GM21786 (cell line): ENCODE results near the gene OR5F1.

Experiments used
- ATAC-seq: cut with Tn5 transposase; IDR thresholded peaks from one replicate; pipeline ENCODE4 v1.9.1; 2021; ENCODE audit not compliant: unreplicated experiment

Gene OR5F1

DNA sequence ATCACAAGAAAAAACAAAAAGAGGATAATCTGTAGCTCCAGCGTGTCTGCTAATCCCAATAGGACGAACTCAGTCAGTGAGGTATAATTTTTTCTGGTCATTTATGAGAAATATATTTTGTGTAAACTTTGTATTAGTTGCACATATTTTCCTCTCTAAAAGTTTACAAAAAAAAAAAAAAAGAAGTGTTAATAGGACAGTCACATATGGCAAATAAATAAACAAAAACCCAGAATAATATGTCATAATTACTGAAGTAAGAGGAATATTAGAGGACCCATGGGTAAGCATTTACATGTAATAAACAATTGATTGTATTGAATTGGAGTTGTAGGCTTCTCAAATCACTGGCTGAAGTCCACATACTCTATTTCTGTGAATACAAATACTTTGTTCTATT lies at the start of gene OR5F1:
Gene OR5F1, minus strand, starts transcription at position 101 of the 400 bp plus-strand sequence. Its CDS starts 0 bp downstream, at position 101.
- ATAC-seq: no peak

DNA sequence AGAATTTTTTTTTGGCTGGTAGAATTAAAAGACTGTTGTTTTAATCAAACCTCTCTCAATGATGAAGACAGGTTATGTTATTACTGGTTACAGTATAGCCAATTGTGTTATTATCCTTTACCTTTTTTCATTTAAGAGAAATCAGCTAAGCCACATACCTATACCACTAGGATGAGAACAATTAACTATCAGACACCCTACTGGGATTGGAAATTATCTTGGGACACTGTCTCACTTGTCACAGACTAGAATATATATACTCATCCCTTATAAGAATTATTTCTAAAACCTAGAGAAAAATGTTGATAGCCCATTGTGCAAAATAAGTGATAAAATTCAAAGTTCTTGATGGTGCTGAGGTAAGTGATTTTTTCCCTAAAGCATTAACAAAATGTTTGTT lies 32.9 kb upstream of the OR5F1 start, which contains the start of gene OR5AS1:
Gene OR5AS1, plus strand, starts transcription at position 301 of the 400 bp plus-strand sequence. CDS start 2,765 bp downstream, outside the sequence.
- ATAC-seq: no peak

DNA sequence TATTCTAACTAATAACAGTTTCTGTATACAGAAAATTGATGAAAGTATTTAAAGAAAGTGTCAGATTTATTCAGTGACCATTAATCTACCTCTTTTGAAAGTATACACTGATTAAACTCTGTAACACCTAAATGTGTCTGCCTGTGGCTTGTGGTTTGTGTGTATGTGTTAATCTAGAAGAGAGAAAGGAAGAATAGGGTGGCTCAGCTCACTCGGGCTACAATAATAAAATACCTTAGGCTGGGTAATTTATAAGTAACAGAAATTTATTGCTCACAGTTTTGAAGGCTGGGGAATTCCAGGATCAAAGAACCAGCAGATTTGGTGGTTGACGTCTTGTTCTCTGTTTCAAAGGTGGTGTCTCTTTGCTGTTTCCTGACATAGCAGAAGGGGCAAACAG lies 19.4 kb upstream of the OR5F1 start:
- no peak for ATAC-seq

DNA sequence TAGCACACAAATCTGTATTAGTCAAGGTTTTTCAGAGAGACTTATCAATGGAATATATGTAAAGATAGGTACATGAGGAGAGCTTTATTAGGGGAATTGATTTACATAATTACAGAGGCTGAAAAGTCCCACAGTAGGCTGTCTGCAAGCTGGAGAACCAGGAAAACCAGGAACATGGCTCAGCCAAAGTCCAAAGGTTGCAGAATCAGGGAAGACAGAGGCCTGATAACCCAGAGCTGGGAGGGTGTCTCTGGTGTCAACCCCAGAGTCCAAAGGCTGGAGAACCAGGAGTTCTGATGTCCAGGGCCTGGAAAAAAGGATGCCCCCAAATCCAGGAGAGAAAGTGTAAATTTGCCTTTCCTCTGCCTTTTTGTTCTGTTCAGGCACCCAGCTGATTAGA lies 16.3 kb upstream of the OR5F1 start:
- no peak for ATAC-seq

DNA sequence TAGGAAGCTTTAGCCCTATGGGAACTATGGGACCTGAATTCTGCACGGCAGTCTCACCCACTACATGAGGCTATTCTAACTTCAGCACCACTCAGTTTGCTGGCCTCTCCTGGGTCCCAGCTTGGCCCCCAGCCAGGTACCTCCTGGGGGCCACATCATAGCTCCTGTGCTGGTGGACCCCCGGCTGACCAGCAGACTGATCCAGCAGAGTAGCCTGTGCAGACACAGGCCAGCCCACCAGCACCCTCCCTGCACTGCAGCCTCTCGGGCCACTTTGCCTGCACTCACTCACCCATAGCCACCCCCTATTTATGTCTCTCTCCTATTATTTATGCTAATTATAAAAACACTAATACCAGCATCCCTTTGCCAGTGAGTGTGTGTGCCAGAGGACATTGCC lies 23.5 kb downstream of the OR5F1 start:
- ATAC-seq: no peak

DNA sequence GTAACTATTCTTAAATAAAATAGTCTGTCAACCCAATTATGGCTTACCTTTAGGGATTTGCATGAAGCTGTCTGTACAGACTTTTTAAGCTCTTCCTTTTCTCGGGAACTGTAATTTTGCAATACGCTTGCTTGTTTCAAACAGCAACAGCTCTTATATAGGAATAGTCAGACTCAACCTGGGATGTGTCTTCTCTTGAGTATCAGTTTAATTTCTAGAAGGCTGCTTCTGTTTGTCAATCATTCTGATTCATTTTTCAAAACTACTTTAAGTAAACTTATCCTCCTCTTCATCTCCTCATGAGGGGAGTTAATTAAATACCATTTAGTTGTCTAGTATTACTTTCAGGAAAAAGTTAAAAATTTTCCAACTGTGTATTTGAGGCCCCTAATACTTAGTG lies 24.6 kb downstream of the OR5F1 start, which contains the start of gene OR10AG1:
Gene OR10AG1, minus strand, starts transcription at position 101 of the 400 bp plus-strand sequence. Its CDS starts 38 bp downstream, at position 63.
- no peak for ATAC-seq

DNA sequence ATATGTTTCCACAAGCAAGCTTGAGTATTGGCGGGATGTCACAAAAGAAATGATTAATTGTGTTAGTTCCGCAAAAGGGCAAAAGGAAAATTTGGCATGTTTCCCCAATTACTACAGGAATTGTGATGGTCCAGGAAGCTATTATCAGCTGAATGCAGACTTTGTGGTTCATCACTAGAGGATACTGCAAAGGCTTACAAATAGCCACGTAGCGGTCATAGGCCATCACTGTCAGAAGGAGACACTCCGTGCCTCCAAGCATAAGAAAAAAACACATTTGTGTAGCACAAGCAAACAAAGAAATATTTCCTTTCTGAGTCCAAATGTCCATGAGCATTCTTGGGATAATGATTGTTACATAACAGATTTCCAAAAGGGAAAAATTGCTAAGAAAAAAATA lies 26.5 kb downstream of the OR5F1 start:
- no peak for ATAC-seq

DNA sequence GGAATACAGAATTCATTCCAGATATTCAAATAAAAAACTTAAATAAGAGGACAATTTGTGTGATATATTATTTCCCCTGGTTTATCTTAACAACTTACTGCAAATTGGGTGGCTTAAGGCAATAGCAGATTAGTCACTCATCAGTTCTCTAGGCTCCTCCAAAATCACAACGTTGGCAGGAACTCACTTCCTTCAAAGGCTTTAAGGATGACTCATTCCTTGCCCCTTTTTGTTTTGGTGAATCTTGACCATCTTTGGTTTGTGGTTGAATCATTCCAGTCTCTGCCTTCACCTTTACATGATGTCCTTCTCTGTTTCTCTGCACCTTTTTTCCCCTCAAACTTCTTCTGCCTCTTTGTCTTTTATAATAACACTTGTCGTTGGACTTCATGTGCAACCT lies 28.0 kb downstream of the OR5F1 start:
- ATAC-seq: no peak

DNA sequence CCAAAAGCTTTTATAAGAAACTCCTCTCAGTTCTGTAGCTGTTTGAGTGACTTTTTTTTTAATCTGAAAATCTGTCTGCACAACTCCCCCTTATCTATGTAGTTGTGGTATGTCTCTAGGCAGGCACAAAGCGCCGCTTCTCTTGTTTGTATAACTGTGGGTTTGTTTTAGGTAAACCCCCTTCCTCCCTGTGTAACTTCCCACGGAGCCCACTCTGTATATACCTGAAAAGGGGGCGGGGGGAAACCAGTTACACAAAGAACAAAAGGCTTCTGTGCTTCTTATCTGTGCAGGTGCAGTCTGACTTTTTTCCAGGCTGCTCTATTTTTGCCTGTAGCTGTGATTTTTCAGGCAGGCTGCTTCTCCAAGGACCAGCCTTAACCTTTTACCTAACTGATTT lies 37.9 kb downstream of the OR5F1 start:
- no peak for ATAC-seq

DNA sequence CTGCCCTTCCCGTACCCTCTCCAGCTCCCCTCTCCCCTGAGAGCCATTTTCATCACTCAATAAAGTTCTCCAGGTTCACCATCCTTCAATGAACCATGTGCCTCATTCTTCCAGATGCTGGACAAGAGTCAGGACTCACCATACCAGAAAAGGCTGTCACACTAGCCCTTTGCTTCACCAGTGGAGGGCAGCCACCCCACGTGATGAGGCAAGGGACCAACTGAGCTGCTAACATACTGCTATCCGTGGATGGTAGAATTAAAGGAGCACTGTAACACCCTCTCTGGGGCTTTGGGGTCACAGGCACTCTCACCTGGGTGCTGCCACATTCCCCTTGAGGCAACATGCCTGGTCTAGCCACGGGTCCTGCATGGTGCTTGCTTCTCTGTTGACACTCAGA lies 45.1 kb downstream of the OR5F1 start:
- ATAC-seq: no peak
